Measurements from ENCODE around the gene EZH1. TPM values are rescaled to one million over a fixed set of nuclear protein-coding genes. Genes with fewer than 3 reads are reported as not detected.

The EZH1 gene
- total and polyA plus RNA-seq, 2 experiments from 2014 or later = 22.4 to 22.8 TPM

DNA sequence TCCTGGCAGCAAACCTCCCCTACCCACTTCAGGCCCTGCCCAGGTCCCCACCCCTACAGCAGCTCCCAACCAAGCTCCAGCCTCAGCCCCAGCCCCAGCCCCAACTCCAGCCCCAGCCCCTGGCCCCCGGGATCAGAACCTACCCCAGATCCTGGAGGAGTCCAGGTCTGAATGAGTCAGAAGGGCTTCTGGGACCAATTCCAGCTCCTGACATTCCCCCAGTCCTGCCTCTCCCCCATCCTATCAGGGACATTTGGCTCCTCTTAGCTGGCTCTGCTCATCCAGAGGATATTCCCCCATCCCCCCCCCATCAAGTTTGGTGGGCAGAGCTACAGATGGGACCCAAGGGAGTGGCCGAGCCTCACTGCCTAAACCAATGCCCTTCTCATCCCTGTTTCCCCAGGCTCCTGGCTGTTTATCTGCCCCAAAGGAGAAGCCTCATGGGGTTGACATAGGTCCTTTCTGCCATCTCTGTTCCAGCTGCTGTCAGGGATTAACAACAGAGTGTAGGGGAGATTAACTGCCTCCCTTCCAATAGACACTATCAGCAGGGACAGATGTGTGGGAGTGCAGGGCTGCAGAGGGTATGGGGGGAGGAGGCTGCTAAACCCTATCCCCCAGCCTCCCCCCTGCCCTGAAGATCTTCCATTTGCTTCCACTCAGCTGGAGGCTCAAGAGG is 46.0 kb downstream of the EZH1 start:
- H3K4me2 ChIP-seq (ENCODE audit: unreplicated experiment) = peak overlapping the region; percentile 22
- no peaks in the 10 kb centered on the region for H3K9me2 ChIP-seq (ENCODE audit: insufficient read depth)
- peaks cover 21% of the 10 kb centered on the region for H3F3A ChIP-seq (ENCODE audit: insufficient read depth)
- H3K9me3 ChIP-seq (ENCODE audit: low read depth) = no peaks in the 10 kb centered on the region
- H4K20me1 ChIP-seq (ENCODE audit: insufficient read depth) = no peaks in the 10 kb centered on the region
- no peaks in the 10 kb centered on the region for H3K27me3 ChIP-seq (replicated peaks; ENCODE audit: insufficient read depth)
- WGBS, 2 experiments (ENCODE audit: low coverage in 1 of 2, low lambda C conversion rate in 2 of 2, missing lambda C conversion rate in 2 of 2) = 0 to 11% methylated on average over 1 to 2 of the region's 2 CpGs
- TF ChIP-seq EZH2phosphoT487 (IDR thresholded peaks at IDR 0.05; ENCODE audit: insufficient read depth, low read depth) = no peak
- TF ChIP-seq EZH2 (IDR thresholded peaks at IDR 0.05; ENCODE audit: insufficient read depth, poor library complexity, severe bottlenecking) = no peak
- H3K9ac ChIP-seq = no peak overlapping the region
- H3K79me2 ChIP-seq (ENCODE audit: insufficient read depth) = no peaks in the 10 kb centered on the region
- H3K4me3 ChIP-seq = no peak overlapping the region
- peaks cover 8% of the 10 kb centered on the region; the same call in 1 of the 2 replicates for H3K4me1 ChIP-seq (ENCODE audit: insufficient read depth)
- no peak overlapping the region for H3K27ac ChIP-seq
- in situ Hi-C loops (cut with MboI) = no loop called here
- peaks cover 12% of the 10 kb centered on the region for H3K36me3 ChIP-seq (ENCODE audit: low read depth)
- DNase-seq = peak; percentile 76
- no peak overlapping the region for H2AFZ ChIP-seq

GRCh38 chr17:42697108-42697811 is 47.6 kb downstream of the EZH1 start:
- Histone ChIP-seq H3K4me3 (no peak overlapping the region), H3F3A (ENCODE audit: insufficient read depth) (peaks cover 21% of the 10 kb centered on the region), H3K9ac (no peak overlapping the region), H3K9me2 (ENCODE audit: insufficient read depth) (no peaks in the 10 kb centered on the region), H4K20me1 (ENCODE audit: insufficient read depth) (no peaks in the 10 kb centered on the region), H3K27me3 (replicated peaks; ENCODE audit: insufficient read depth) (no peaks in the 10 kb centered on the region), H2AFZ (no peak overlapping the region), H3K27ac (no peak overlapping the region), H3K79me2 (ENCODE audit: insufficient read depth) (no peaks in the 10 kb centered on the region), H3K4me2 (ENCODE audit: unreplicated experiment) (no peak overlapping the region), H3K4me1 (ENCODE audit: insufficient read depth) (peaks cover 8% of the 10 kb centered on the region; the same call in 1 of the 2 replicates), H3K9me3 (ENCODE audit: low read depth) (no peaks in the 10 kb centered on the region), H3K36me3 (ENCODE audit: low read depth) (no peaks in the 10 kb centered on the region; the same call in 1 of the 2 replicates)
- in situ Hi-C loops (cut with MboI) = no loop called here
- 91 to 92% methylated on average over 18 to 19 of the region's 19 CpGs for WGBS, 2 experiments (ENCODE audit: low coverage in 1 of 2, low lambda C conversion rate in 2 of 2, missing lambda C conversion rate in 2 of 2)
- no peak for DNase-seq
- no peak for TF ChIP-seq EZH2phosphoT487 (IDR thresholded peaks at IDR 0.05; ENCODE audit: insufficient read depth, low read depth)
- no peak for TF ChIP-seq EZH2 (IDR thresholded peaks at IDR 0.05; ENCODE audit: insufficient read depth, poor library complexity, severe bottlenecking)

DNA sequence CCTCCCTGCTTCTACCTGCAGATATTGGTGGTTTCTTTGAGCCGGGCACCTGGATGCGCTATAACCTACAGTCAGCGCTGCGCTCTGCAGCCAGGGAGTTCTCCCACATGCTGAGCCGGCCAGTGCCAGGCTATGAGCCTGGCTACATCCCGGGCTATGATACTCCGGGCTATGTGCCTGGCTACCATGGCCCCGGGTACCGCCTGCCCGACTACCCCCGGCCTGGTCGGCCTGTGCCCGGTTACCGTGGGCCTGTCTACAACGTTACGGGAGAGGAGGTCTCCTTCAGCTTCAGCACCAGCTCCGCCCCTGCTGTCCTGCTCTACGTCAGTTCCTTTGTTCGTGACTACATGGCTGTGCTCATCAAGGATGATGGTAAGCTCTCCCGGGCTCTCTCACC is 49.3 kb downstream of the EZH1 start:
- H3K36me3 ChIP-seq (ENCODE audit: low read depth) = no peaks in the 10 kb centered on the region
- H3K79me2 ChIP-seq (ENCODE audit: insufficient read depth) = no peaks in the 10 kb centered on the region

GRCh38 chr17:42694524-42694923 is 50.3 kb downstream of the EZH1 start:
- H3F3A ChIP-seq (ENCODE audit: insufficient read depth) = peaks cover 12% of the 10 kb centered on the region; the same call in 1 of the 2 replicates
- no peak overlapping the region for H3K4me3 ChIP-seq
- no peaks in the 10 kb centered on the region for H3K79me2 ChIP-seq (ENCODE audit: insufficient read depth)
- H3K27ac ChIP-seq = no peak overlapping the region
- H4K20me1 ChIP-seq (ENCODE audit: insufficient read depth) = no peaks in the 10 kb centered on the region
- H3K9me3 ChIP-seq (ENCODE audit: low read depth) = no peaks in the 10 kb centered on the region
- H2AFZ ChIP-seq = no peak overlapping the region
- peaks cover 8% of the 10 kb centered on the region; the same call in 1 of the 2 replicates for H3K4me1 ChIP-seq (ENCODE audit: insufficient read depth)
- H3K9me2 ChIP-seq (ENCODE audit: insufficient read depth) = no peaks in the 10 kb centered on the region
- WGBS, 2 experiments (ENCODE audit: low coverage in 1 of 2, low lambda C conversion rate in 2 of 2, missing lambda C conversion rate in 2 of 2) = 70 to 74% methylated on average over 3 of the region's 3 CpGs
- TF ChIP-seq EZH2phosphoT487 (IDR thresholded peaks at IDR 0.05; ENCODE audit: insufficient read depth, low read depth) = no peak
- TF ChIP-seq EZH2 (IDR thresholded peaks at IDR 0.05; ENCODE audit: insufficient read depth, poor library complexity, severe bottlenecking) = no peak
- H3K36me3 ChIP-seq (ENCODE audit: low read depth) = no peaks in the 10 kb centered on the region
- DNase-seq = no peak
- H3K4me2 ChIP-seq (ENCODE audit: unreplicated experiment) = no peak overlapping the region
- in situ Hi-C loops (cut with MboI) = no loop called here
- H3K9ac ChIP-seq = no peak overlapping the region
- no peaks in the 10 kb centered on the region for H3K27me3 ChIP-seq (replicated peaks; ENCODE audit: insufficient read depth)

More for the DNA sequence above, 49.3 kb downstream of the EZH1 start:
- 88 to 92% methylated on average over 18 to 20 of the region's 20 CpGs for WGBS, 2 experiments (ENCODE audit: low coverage in 1 of 2, low lambda C conversion rate in 2 of 2, missing lambda C conversion rate in 2 of 2)
- Histone ChIP-seq H3K4me1 (ENCODE audit: insufficient read depth) (peaks cover 8% of the 10 kb centered on the region; the same call in 1 of the 2 replicates), H3K27ac (no peak overlapping the region), H3K27me3 (replicated peaks; ENCODE audit: insufficient read depth) (no peaks in the 10 kb centered on the region), H3K9ac (no peak overlapping the region), H3F3A (ENCODE audit: insufficient read depth) (peaks cover 19% of the 10 kb centered on the region), H3K9me3 (ENCODE audit: low read depth) (no peaks in the 10 kb centered on the region), H2AFZ (no peak overlapping the region), H3K4me2 (ENCODE audit: unreplicated experiment) (no peak overlapping the region), H4K20me1 (ENCODE audit: insufficient read depth) (no peaks in the 10 kb centered on the region), H3K9me2 (ENCODE audit: insufficient read depth) (no peaks in the 10 kb centered on the region), H3K4me3 (no peak overlapping the region)
- no peak for DNase-seq
- TF ChIP-seq EZH2phosphoT487 (IDR thresholded peaks at IDR 0.05; ENCODE audit: insufficient read depth, low read depth) = no peak
- no peak for TF ChIP-seq EZH2 (IDR thresholded peaks at IDR 0.05; ENCODE audit: insufficient read depth, poor library complexity, severe bottlenecking)
- in situ Hi-C loops (cut with MboI) = no loop called here

Data from GM23248 (cell line).